HG03097 (cell line): ENCODE results near the gene IP6K1.
"Not testable (repeated sequence)": the region's sequence is repeated elsewhere in the genome, so short reads cannot be mapped to it uniquely, and the experiment has no call there.

ENCODE experiments used
- ATAC-seq: cut with Tn5 transposase; IDR thresholded peaks from one replicate; pipeline ENCODE4 v1.9.1; 2021; ENCODE audit not compliant: unreplicated experiment, low FRiP score

IP6K1 gene

GRCh38 chr3:49714728-49715550 lies 71.4 kb downstream of the IP6K1 start:
- ATAC-seq = no peak

GRCh38 chr3:49713336-49714105 lies 72.8 kb downstream of the IP6K1 start:
- no peak for ATAC-seq

- no peak for ATAC-seq
Observed at GRCh38 chr3:49712631-49713317, 73.6 kb downstream of the IP6K1 start.

- no peak for ATAC-seq
Observed at GRCh38 chr3:49712166-49712565, 74.2 kb downstream of the IP6K1 start.

- ATAC-seq = no peak
Observed at GRCh38 chr3:49711489-49711888, 74.9 kb downstream of the IP6K1 start.

- no peak for ATAC-seq
Observed at GRCh38 chr3:49709852-49710251, 76.5 kb downstream of the IP6K1 start.

GRCh38 chr3:49707113-49707480 lies 79.2 kb downstream of the IP6K1 start:
- ATAC-seq = no peak

GRCh38 chr3:49706456-49707112 lies 79.8 kb downstream of the IP6K1 start:
- no peak for ATAC-seq

- ATAC-seq = no peak
Observed at GRCh38 chr3:49705390-49705960, 80.9 kb downstream of the IP6K1 start.

- ATAC-seq = no peak
Observed at GRCh38 chr3:49704629-49705028, 81.7 kb downstream of the IP6K1 start.

GRCh38 chr3:49703956-49704355 lies 82.4 kb downstream of the IP6K1 start:
- no peak for ATAC-seq

- ATAC-seq = no peak
Observed at GRCh38 chr3:49703443-49703927, 82.9 kb downstream of the IP6K1 start.

- ATAC-seq = no peak
Observed at GRCh38 chr3:49702672-49703071, 83.7 kb downstream of the IP6K1 start.

GRCh38 chr3:49701388-49702077 lies 84.8 kb downstream of the IP6K1 start:
- no peak for ATAC-seq

- no peak for ATAC-seq
Observed at GRCh38 chr3:49700453-49701128, 85.8 kb downstream of the IP6K1 start.

GRCh38 chr3:49700014-49700413 lies 86.3 kb downstream of the IP6K1 start:
- no peak for ATAC-seq

- ATAC-seq = no peak
Observed at GRCh38 chr3:49699281-49699979, 86.9 kb downstream of the IP6K1 start.

GRCh38 chr3:49695350-49696015 lies 90.9 kb downstream of the IP6K1 start:
- not testable (repeated sequence) for ATAC-seq
